DMS114 treated with DMSO at 0.1 percent for 48 hours (cell line): ENCODE measurements around the gene PLEKHB2.
"Not testable (repeated sequence)": the region's sequence is repeated elsewhere in the genome, so short reads cannot be mapped to it uniquely, and the experiment has no call there.

ENCODE experiments used
- DNase-seq: peaks from one replicate; lab custom pipeline; 2025; ENCODE audit not compliant: unreplicated experiment; lab: John Stamatoyannopoulos, UW

Gene PLEKHB2

DNA sequence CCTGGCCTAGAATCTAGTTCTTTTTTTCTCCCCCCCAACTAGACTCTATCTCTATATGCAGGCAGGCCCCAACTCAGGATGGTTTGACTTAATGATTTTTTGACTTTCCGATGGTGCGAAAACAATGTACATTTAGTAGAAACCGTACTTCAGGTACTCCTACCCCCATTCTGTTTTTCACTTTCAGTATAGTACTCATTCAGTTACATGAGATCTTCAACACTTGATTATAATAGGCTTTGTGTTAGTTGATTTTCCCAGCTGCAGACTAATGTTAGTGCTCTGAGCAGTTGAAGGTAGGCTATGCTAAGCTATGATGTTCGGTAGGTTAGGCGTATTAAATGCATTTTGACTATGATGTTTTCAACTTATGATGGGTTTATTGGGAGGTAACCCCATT lies 37.7 kb downstream of the PLEKHB2 start:
- no peak for DNase-seq

DNA sequence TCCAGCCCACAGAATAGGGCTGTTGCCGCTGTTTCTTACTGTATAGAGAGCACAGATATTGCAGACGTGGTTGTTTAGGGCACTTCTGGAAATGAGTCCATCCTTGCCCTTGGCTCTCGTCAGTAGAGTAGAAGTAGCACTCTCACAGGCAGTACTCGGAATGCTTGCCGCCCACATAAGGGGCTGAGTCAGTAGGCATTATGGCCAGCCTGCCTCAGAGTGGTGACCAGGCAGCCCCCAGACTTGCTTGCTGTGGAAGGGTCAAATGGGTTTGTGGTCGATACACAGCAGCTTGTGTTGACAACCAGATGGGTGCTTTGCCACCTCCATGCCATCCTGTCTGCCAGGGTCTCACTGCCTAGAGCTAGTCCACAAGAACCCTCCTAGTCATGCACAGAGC lies 38.7 kb downstream of the PLEKHB2 start:
- DNase-seq, result no peak

DNA sequence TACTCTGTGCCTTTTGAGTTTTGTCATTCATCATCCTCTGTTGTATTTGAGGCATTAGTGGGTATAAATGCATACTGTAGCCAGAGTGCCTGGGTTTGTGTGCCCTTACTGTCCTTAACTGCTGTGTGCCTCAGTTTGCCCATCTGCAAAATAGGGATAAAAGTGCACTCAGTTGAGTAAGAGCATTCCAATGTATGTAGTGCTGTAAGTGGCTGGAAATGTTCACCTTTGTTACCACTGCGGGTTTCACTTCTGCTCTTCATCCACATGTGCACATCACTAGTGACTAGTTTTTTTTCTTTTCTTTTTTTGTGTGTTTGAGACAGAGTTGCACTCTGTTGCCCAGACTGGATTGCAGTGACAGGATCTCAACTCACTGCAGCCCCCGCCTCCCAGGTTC lies 39.9 kb downstream of the PLEKHB2 start:
- no peak for DNase-seq

DNA sequence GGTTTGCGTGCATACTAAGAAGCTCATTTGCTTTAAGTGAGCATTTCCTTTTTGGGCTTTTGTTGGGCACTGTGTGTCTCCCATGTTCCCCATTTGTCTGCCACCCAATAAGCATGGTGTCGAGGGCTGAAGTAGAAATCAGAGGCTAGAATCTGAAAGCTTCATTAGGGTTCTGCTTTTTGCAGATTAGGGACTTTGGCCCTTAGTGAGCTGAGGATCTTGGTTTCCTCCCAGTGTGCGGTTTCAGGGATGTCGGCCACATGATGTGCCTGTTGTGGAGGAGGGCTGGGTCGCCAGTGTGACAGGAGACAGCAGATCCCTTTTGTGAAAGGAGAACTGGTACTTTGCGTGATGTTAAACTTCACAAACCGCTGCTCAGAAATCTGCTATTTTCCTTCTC lies 41.1 kb downstream of the PLEKHB2 start:
- DNase-seq, result no peak

DNA sequence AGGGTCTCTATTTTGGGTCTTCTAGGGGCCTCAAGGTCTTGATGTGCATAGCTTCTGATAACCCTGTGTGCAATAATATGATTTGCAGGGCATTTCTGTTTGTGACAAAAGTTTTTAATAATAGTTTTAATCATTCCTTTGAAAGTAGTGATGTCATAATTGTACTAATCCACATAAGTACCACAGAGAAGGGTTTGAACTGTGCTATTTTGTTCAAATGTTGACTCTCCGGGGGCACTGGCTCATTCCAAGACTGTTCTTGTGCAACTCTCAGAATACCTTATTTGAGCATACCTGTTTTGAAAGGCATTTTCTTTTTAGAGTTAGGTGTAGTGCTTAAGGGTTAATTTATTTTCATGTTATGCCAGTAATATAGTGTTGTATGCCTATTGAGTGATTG lies 41.6 kb downstream of the PLEKHB2 start:
- DNase-seq, result no peak

DNA sequence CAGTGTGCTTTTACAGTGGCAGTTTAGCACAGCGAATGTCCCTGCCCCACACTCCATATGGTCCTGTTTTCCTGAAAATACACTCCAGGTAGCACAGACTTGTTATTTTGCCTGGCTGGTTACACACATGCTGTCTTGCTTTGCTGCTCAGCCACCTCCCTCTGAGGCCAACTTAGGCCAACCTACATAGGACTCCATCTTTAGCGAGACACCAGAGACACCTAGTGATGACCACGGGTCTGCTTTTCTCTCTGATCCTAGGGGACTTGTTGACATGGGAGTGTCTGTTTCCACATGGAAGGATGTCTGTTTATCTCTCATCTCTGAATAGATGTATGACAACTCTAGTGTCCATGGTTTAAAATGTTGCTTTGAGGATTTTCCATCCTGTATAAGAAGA lies 43.3 kb downstream of the PLEKHB2 start:
- DNase-seq, result no peak

DNA sequence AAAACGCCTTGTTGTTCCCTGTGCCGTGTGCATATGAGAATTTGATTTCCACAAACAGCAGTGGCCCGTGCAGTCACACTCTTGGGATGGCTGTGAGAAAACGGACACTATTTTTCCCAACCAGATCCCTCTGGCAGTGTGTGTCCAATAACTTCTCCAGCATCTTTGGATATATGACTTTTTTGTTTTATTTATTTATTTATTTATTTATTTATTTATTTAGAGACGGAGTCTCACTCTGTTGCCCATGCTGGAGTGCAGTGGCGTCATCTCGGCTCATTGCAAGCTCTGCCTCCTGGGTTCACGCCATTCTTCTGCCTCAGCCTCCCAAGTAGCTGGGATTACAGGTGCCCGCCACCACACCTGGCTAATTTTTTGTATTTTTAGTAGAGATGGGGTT lies 45.0 kb downstream of the PLEKHB2 start:
- not testable (repeated sequence) for DNase-seq

DNA sequence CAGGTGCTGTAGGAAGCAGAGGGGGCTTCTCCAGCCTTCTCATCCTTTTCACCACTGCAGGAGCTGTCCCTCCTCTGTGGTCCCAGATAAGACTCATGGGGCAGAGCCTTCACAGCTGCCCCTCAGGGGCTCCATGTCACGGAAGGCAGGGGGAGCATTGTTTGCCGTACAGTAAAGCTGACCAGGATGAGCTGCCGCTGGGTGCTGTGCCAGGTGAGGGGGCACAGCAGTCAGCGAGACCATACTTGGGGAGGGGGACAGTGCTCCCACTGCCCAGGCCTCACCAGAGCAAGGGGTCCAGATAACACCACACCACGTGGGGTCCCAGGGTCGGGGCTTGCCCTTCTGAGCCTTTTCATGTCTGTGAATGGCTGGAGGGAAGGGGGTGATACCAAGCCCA lies 46.3 kb downstream of the PLEKHB2 start:
- no peak for DNase-seq

DNA sequence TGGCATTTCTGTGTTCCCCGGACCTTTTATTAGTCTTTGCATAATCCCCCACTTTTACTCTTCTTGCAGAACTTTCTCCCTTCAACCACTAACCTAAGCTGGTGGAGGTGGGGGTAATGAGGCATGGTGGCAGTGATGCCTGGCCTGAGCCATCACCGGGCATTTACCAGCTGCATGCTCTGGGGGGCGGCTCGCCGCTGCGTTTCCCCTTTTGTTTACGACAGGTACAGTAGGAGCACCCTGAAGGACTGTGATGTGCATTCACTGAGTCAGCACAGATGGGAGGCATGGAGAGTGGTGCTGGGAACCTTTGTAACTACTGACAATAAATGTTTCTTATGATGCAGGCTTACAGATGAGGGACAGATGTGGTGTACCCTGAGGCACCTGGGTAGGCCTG lies 46.9 kb downstream of the PLEKHB2 start:
- DNase-seq, result no peak

DNA sequence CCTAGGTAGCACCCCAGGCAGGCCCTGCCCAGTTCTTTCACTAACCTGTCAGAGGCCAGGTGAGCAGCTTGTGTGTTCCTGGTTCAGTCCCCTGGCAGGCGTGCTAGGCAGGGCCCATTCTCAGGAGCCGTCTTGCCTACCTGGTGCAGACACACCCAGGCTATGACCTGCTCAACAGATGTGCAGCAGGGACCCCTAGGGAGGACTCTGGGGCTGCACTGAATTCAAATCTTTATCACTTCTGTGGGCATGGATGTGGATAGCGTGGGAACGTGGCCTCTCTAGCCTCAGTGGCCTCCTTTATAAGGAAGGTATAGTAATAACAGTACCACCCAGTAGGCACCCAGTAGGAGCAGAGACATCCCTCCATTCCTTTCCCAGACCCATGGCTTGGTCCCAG lies 48.4 kb downstream of the PLEKHB2 start:
- DNase-seq, result no peak

DNA sequence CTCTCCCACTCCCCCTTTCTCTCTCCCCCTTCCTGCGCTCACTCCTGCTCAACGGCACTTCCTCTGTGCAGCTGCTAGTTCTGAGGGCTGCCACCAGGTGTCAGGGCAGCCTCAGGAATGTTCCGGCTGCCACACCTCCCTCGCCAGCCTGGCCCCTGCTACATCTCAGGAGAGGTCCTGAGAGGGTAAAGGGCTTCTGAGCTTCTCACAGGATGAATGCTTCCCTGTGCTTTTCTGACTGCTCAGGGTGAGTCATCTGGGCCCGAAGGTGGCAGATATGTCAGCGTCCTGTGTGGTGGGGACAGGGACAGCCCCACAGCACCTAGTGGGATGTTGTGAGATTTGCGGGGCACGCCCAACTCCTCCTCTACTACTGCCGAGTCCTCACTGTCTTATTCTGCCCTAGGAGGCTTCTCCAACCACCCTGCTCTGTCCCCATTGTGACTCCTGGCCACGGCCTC lies 49.0 kb downstream of the PLEKHB2 start:
- DNase-seq, result peak; percentile 48

DNA sequence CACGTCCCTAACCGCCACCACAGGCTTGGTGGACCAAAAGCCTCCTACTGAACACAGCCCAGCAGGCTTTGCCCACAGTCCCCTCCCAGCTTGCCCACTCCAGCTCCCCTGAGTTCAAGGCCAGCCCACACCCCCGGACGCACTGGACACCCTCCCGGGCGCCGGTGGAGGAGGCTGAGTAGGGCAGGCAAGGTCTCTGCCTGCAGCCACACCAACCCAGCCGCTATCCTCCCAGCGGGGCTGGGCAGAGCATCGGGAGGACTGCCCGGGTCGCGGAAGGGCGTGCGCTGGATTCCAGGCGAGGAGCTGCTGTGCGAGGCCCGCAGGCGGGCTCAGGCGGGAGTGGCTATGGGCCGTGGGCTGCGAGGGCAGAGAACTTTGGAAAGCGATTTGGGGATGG lies 49.5 kb downstream of the PLEKHB2 start:
- DNase-seq, result no peak

DNA sequence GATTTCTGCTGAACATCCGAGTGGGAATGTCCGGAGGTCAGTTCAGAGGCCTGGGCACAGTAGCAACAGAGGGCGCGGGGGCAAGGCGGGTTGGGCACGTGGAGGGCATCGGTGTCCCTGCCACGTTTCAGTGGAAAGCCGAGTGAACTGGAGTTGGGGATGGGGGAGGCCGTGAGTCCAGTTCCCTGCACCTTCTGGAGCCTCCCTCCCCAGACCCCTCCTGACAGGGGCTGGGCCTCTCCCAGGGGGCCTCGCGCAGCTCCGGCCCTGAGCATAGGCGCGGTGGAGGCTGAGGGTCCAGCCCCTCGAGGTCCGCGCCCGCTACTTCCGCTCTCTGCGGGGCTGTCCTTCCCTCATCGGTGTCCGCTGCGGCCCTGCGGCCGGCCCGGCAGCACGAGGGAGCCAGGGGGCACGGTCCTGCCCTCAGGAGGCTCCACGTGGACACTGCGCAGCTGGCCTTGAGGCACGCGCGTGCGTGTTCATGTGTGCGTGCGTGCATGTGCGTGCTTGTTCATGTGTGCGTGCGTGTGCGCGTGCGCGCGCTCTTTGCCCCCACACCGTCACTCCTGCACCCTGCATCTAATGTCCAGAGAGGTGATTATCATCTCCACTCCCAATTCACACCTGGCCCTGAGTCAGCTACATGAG lies 50.2 kb downstream of the PLEKHB2 start:
- DNase-seq, result no peak

DNA sequence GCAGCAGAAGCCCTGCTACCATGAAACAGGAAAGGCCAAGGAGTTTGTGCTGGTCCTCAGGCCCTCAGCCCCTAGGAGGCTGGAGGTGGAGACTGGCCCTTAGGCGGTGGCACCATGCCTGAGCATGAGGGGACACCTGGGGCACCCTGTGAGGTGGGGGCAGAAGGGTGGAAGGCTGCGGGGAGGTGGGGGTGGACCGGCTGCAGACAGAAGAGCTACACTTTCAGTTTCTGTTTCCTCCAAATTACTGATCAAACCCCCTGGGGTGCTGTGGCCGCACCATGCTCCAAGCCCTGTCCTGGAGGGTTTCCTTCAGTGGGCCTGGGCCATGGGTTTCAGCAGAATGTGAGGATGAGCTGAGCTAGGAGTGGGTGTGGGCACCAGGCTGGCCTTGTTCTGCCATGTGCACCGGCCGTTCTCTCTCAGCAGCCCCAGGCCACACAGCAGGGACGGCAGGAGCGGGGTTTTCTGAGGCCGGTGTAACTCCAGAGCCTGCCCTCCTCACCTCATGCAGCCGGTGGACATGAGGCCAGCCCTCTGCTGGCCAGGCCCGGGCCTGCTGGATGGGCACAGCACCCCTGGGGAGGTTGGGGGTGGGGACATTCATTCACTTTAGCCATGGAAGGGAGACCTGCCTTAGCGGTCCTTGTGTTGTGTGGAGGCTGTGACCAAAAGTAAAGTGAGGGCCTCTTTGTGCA lies 51.5 kb downstream of the PLEKHB2 start:
- DNase-seq, result no peak

DNA sequence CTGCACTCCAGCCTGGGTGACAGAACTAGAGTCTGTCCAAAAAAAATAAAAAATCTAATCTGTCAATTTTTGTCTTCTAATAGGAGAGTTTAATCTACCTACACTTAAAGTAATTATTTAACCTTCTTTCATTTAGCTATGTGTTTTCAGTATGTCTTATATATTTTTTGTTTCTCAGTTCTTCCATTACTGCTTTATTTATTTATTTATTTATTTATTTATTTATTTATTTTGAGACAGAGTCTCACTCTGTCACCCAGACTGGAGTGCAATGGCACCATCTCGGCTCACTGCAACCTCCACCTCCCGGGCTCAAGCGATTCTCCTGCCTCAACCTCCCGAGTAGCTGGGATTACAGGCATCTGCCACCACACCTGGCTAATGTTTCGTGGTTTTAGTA lies 60.4 kb downstream of the PLEKHB2 start:
- DNase-seq, result not testable (repeated sequence)

DNA sequence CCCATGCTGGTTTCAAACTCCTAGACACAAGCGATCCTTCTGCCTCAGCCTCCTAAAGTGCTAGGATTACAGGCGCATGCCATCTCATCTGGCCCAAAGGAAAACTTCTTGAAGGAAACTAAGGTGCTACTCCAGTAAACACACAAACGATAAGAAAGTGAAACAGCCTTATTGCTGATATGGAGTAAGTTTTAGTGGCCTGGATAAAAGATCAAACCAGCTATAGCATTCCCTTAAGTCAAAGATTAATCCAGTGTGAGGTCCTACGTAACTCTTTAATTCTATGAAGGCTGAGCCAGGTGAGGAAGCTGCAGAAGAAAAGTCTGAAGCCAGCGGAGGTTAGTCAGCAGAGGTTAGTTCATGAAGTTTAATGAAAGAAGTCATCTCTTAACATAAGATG lies 63.4 kb downstream of the PLEKHB2 start:
- no peak for DNase-seq

DNA sequence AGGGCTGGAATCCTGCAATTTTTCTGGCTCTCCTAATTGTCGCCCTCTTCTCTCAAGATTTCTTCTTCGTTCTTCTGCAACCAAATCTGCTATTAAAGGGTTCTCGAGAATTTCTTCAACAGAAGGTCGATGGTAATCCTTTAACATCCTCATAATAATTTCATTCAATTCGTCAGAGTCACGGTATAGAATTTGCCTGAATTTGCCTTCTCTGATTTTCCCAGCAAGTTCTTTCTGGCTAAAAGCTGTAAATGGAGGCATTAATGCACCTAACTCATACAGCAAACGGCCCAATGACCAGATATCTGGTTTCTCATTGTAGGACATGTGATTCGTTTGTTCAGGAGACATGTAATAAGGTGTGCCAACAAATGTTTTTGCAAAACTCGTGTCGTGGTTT lies 72.9 kb downstream of the PLEKHB2 start:
- DNase-seq, result not testable (repeated sequence)

DNA sequence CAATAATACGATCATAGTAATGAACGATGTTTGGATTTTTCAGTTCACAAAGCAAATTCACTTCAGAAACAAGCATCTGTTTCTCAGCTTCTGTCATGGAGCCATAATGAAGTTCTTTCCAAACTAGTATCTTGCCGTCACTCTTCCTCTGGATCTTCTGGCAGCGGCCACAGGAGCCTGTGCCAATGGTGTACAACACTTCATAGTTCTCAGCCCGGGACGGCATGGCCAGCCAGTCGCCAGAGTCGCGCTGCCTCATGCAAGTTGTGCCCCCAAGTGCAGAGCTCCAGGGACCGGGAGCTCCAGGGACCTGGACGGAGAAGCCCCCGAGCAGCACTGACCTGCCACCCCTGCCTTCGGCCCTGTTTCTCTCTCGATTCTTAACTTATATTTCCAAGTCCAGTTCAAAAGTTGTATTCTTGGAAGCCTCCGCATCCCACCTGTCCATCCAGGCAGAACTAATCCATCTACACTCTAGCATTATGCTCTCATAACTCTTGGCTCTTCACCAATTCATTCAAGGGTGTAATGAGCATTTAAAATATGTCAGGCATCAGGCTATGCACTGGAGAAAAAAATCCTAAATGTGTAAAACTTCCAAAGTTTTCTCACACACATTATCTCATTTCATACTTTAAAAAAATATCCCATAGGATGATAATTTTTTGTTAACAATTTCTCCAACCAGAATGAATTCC lies 73.7 kb downstream of the PLEKHB2 start:
- DNase-seq, result not testable (repeated sequence)

DNA sequence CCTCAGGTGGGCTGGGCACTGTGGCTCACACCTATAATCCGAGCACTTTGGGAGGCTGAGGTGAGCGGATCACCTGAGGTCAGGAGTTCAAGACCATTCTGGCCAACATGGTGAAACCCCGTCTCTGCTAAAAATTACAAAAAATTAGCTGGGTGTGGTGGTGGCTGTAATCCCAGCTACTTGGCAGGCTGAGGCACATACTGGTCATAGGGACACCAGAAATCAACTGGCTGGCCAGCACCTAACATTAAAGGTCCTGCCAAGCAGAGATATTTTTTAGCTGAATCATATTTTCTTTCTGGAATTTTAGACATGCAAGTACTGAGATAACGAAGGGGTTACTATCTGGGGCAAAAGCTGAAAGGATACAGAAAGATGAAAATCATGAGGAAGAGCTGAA lies 76.3 kb downstream of the PLEKHB2 start:
- not testable (repeated sequence) for DNase-seq

DNA sequence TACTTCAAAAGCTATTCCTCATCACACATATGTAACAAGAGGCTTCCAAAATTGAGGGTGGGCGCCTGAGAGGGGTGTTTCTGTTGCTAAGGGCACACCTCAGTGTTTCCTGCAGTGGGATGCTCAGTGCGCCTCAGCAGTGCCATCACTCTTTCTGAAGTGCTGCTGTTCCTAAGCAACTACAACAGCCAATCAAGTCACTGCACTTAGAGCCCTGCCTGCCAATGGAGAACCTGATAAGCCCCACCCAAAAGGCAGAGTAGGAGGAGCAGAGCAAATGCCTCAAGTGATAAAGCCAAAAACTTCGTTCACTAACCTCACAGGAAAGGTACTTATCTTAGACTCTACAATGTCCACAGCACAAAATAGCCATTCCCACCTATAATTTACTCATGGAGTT lies 88.3 kb downstream of the PLEKHB2 start:
- DNase-seq, result not testable (repeated sequence)

DNA sequence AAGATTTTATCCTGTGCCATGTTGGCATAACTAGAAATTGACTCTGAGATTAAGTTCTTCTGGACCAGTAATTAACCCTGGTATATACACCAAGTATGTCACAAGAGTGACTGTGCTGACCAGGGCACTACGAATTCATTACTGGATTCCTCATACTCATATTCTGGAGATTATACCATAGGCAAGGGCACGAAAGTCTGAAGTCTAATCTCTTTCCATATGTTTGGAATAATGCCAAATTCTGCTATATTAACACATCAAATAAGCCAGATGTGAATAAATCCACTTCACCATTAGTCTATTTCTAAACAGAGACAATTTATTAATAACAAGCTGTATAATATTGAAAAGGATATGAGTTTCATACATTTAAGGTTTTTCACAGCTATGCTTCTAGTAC lies 91.0 kb downstream of the PLEKHB2 start:
- DNase-seq, result not testable (repeated sequence)
